ENCODE results near the gene GAS2. TPM values are rescaled to one million over a fixed set of nuclear protein-coding genes. Genes with fewer than 3 reads are reported as not detected.

Gene GAS2
- total and polyA plus RNA-seq, 2 donors (not counting 3 experiments of a cell fraction or from before 2014, with no cell fraction given), result 0.54 to 0.88 TPM

GRCh38 chr11:22720457-22720856 lies 54.0 kb downstream of the GAS2 start:
- no TSS peak for BruUV-seq (replicated peaks)
- TF ChIP-seq POLR2AphosphoS5 (IDR thresholded peaks at IDR 0.05; ENCODE audit: insufficient read depth, low read depth, low read length), result no peak
- TF ChIP-seq MYC (IDR thresholded peaks at IDR 0.05; ENCODE audit: low read depth, low read length), result no peak
- no peak for TF ChIP-seq POLR2A (IDR thresholded peaks at IDR 0.05; ENCODE audit: low read depth, low read length)
- no peak for TF ChIP-seq FOS (IDR thresholded peaks at IDR 0.05; ENCODE audit: borderline replicate concordance, insufficient read depth, low read length)
- TF ChIP-seq JUN (IDR thresholded peaks at IDR 0.05; ENCODE audit: borderline replicate concordance, insufficient read depth, insufficient read length, low read depth), result no peak
- no peak for TF ChIP-seq EZH2 (IDR thresholded peaks at IDR 0.05; ENCODE audit: borderline replicate concordance, low read depth, low read length, severe bottlenecking)
- TF ChIP-seq GATA2 (IDR thresholded peaks at IDR 0.05; ENCODE audit: insufficient read depth, insufficient read length, low read depth, low read length), result no peak
- TF ChIP-seq CTCF (IDR thresholded peaks at IDR 0.05; ENCODE audit: extremely low read depth in 1 of 2, insufficient read depth in 1 of 2, low read depth in 1 of 2, low read length in 2 of 2), result no peak
- TF ChIP-seq MAX (IDR thresholded peaks at IDR 0.05; ENCODE audit: insufficient read depth, insufficient read length), result no peak
- H3K4me3 ChIP-seq (replicated peaks in 1 of 3; ENCODE audit: insufficient read depth in 1 of 3, low read depth in 1 of 3, low read length in 3 of 3), result no peak overlapping the region
- no peaks in the 10 kb centered on the region for H3K79me2 ChIP-seq (ENCODE audit: control insufficient read depth, insufficient read depth, low read length)
- H3K27ac ChIP-seq (ENCODE audit: insufficient read depth, low read depth, low read length), result no peak overlapping the region
- no peak overlapping the region for H2AFZ ChIP-seq (ENCODE audit: low read depth, low read length)
- intact Hi-C loops (cut with micrococcal nuclease) (no loop called here), dilution Hi-C loops (cut with MboI; ENCODE audit: extremely low pct_ligation_motif_present, low sequenced_read_pairs) (no loop called here)
- H3K9me1 ChIP-seq (replicated peaks; ENCODE audit: control insufficient read depth, extremely low read depth, insufficient read depth, low read length), result no peaks in the 10 kb centered on the region
- FAIRE-seq, result no peak
- H3K9me3 ChIP-seq (replicated peaks; ENCODE audit: control insufficient read depth, insufficient read depth, low read length), result no peaks in the 10 kb centered on the region
- H3K36me3 ChIP-seq (ENCODE audit: control insufficient read depth in 2 of 2, extremely low read depth in 1 of 2, insufficient read depth in 2 of 2, low read length in 2 of 2), result no peaks in the 10 kb centered on the region
- H3K4me1 ChIP-seq (ENCODE audit: control insufficient read depth, extremely low read depth, insufficient read depth, low read length), result peaks cover 6% of the 10 kb centered on the region
- DNase-seq (ENCODE audit: low read depth, low spot score), result no peak
- ChIA-PET POLR2A (no interaction called here), CTCF (interaction anchor here (1.3 kb wide), 1 partner anchor 67 kb away, joined by 3 read pairs; no protein-coding TSS in a partner anchor)
- peaks cover 0 to 6% of the 10 kb centered on the region in 2 experiments for H3K27me3 ChIP-seq (ENCODE audit: control insufficient read depth in 2 of 2, insufficient read depth in 2 of 2, low read length in 2 of 2)
- no peak overlapping the region for H3K9ac ChIP-seq (replicated peaks; ENCODE audit: extremely low read depth, insufficient read depth, low read length)
- no peaks in the 10 kb centered on the region for H4K20me1 ChIP-seq (replicated peaks; ENCODE audit: control insufficient read depth, extremely low read depth, insufficient read depth, low read length)
- no peak overlapping the region for H3K4me2 ChIP-seq (ENCODE audit: insufficient read depth, low read length)
